ENCODE measurements around the gene SUSD1.

- TF ChIP-seq POLR2A (IDR thresholded peaks at IDR 0.05; ENCODE audit: low read depth) (no peak), EP300 (IDR thresholded peaks at IDR 0.05) (no peak)
Observed at GRCh38 chr9:112184221-112184620, 9.1 kb upstream of the SUSD1 start.
